GM12874 (cell line): ENCODE measurements around the gene NDUFV2.

Experiments used
- TF ChIP-seq, protein P1 (sequence below): IDR thresholded peaks from 2 replicates; pipeline ENCODE4 v1.5.1; 2011; ENCODE audit warnings: low read depth, mild to moderate bottlenecking, control low read depth, low read length, moderate library complexity; ENCODE audit not compliant: insufficient read depth

NDUFV2 gene

DNA sequence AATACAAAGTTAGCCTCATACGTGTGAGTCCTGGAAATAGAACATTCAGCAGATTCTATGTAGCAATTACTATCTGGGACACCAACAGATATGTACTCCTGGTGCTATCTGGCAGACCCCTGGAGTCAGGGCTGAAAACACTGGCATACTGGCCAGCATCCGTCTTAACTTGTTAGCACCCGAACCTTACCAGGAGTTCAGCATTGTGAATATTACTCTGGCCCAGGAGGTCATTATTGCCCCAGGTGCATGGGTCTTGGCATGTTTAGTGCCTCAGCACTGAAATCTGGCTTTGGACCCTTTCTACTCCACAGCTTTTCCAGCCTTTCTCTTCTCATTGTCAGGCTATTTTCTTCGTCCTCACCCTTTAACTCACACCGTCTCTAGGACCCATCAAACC lies 11.9 kb upstream of the NDUFV2 start:
- TF ChIP-seq, protein P1, sequence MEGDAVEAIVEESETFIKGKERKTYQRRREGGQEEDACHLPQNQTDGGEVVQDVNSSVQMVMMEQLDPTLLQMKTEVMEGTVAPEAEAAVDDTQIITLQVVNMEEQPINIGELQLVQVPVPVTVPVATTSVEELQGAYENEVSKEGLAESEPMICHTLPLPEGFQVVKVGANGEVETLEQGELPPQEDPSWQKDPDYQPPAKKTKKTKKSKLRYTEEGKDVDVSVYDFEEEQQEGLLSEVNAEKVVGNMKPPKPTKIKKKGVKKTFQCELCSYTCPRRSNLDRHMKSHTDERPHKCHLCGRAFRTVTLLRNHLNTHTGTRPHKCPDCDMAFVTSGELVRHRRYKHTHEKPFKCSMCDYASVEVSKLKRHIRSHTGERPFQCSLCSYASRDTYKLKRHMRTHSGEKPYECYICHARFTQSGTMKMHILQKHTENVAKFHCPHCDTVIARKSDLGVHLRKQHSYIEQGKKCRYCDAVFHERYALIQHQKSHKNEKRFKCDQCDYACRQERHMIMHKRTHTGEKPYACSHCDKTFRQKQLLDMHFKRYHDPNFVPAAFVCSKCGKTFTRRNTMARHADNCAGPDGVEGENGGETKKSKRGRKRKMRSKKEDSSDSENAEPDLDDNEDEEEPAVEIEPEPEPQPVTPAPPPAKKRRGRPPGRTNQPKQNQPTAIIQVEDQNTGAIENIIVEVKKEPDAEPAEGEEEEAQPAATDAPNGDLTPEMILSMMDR = no peak

DNA sequence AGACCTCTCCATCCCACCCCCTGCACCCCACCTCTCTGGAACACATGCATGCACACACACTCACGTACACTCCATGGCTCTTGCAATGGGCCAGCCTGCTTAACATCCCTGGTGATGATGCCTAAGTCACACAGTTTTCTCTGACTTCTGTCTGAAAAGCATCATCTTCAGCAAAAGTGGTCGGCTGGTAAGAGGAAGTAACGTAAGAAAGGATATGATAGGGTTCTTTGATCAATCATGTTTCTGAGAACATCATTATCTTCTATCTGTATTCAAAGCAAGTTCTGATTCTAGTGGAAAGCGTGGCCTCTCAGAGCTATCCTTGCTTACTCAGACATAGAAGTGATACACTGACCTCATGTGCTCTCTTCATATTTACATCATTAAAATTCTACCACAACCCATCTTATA lies 11.4 kb upstream of the NDUFV2 start:
- TF ChIP-seq, protein P1 = no peak

DNA sequence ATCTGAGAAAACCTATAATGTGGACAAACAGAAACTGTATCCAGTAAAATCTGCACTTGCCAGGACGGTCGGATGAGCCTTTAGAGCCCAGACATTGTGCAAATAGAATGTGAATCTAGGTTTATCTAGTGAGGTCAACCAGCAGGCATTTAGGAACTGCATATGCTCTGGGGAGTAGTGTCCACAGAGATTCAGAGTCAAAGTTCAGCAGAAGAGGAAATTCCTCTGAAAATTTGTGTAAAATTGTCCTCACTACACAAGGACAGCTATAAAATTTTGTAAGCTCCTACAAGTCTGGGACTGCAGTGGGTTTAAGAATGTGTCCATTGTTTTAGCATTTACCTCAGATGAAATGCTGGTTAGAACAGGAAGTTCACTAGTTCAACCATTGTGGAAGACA lies 9.8 kb upstream of the NDUFV2 start:
- TF ChIP-seq, protein P1 = no peak

DNA sequence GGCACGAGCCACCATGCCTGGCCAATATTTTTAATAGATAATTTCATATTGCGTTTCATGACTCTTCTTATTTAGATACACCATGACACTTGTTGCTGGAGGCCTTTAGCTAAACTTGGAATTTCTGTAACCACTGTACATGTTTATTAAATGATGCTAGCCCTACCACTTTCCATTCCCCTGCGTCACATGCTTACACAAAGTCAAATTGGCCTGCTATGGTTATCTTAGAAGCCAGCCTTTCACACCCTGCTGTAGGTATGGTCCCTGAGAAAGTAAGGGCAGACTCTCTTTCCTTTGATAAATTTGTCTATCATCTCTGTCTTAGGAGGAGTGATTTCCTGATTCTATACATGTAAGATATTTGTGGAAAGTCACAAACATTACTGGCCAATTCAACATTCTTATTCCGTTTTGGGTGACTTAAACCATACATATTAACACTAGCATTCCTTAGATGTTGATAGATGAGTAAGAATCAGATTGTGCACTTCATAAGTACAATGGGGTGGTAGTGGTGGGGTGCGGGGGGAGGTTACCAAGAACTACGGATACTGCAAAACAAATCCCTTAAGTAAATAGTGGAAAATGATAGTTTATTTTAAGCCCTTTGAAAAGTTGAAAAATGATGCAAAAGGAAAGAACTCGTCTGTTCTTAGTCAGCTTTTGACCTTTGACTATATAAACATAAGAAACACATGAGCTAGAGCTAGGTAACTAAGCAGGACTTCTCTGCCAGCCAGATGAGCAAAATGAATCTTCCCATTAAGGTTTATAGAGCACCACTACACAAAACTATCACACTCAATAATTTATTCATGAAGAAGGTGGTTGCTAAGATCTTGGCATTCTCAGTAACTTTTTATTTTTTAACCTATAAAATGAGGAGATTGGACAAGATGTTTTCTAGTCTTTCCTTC lies 7.9 kb upstream of the NDUFV2 start:
- TF ChIP-seq, protein P1 = no peak

DNA sequence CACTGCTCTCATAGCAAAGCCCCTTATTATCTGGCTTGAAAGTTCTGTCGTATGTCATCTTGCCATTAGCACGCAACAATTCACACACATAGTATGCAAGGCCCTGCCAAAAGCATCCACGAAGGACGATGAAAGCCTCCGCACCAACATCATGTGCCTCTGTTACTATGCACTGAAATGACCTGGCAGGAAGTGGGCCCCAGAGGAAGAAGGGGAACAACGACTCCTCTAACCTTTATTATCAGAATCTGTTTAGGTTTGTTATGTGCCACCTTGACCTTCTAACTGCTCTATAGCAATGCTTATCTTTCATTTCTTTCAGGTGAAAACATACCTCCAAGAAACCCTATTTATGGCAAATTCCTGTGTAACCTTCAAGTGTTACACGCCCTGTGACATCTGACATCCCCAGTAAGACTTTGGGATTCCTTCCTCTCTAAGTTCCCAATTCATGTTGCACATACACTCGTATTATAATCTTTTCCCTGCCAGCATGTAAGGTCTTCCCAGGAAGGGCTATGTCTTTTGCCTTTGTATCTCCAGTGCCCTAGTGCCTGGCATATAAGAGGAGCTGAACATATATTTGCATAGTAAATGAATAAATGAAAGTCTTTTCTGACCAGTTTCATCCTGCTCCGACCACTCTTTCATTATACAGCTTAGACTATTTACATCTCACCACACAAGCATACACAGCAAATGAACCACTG lies 7.0 kb upstream of the NDUFV2 start:
- TF ChIP-seq, protein P1 = no peak

DNA sequence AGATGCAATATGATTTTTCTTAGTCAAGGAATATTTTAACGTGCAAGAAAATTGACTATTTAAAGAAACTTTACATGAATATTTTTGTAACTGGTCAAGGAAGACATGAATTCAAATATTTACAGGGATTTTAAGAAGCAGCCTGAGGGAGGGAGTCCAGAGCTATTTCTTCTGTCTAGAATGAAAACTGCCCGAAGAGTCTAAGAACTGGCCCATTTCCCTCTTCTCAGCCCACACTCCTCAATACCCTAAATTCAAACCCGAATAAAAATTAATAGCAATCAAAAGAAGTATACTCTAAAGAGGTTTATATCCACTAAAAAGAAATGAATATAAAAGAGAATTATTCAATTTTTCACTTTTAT lies 6.5 kb upstream of the NDUFV2 start:
- TF ChIP-seq, protein P1 = no peak

DNA sequence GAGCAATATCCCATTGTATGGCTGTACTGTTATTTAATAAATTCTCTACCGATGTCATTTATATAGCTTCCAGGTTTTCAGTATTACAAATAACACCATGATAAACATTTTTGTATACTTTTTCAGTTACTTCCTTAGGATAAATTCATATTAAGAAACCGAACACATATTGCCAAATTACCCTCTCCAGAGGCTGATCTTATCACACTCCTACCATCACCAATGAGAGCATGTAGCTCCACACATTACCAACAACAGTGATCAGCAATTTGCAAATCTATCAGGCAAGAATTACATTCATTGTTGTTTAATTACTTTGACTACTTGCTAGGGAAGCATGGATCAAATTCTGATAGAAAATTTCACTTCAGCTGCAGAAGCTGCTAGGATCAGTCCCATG lies 5.8 kb upstream of the NDUFV2 start:
- TF ChIP-seq, protein P1 = no peak
